CD4-positive, alpha-beta T cell treated with Interleukin-4 for 4 hours (primary cell): Measurements from ENCODE around the gene UBFD1.
"Not testable (repeated sequence)": the region's sequence is repeated elsewhere in the genome, so short reads cannot be mapped to it uniquely, and the experiment has no call there.

Source experiments
- DNase-seq: peaks from one replicate; pipeline ENCODE4 v3.0.0-alpha.2; 2020

UBFD1 gene

GRCh38 chr16:23570992-23571632, 13.6 kb downstream of the UBFD1 start:
- peak; percentile 2 for DNase-seq

DNA sequence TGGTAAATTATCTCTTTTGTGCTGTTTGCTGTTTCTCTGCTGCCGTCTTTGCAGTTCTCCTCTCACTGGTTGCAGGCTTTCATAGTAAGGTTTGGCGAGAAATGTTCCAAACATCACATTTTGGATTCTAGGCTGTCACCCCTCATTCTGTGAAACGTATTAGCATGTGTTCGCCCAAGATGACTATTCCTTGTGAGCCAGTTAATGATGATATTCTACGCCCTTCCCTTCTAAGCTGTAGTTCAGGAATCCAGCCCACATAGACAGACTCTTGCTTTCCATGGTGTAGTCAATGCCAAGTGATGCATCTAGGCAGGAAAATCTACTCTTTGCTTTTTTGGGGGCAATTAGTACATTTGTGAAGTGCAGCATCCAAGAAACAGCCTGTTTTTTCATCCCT, 14.4 kb downstream of the UBFD1 start:
- DNase-seq = no peak

GRCh38 chr16:23572394-23572793, 14.9 kb downstream of the UBFD1 start:
- DNase-seq = no peak

GRCh38 chr16:23573817-23574216, 16.3 kb downstream of the UBFD1 start:
- no peak for DNase-seq

DNA sequence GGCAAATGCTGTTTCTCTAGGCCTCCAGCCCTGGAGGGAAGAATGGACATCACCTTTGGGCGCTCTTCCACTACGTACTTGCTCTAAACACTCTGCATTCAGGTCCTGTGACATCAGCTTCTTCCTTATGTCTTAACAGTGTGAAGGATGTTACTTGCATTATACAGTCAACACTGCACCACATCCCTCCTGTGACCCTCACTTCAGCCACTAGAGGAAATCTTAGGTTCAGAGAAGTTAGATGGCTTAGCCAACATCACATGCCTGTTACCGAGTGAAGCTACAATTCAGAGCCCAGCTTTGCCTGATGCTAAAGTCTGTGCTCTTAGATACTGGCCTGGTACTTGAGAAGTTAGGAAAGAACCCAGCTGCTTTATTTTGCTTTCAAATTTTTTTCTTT, 18.3 kb downstream of the UBFD1 start:
- DNase-seq = no peak

- DNase-seq = no peak
Measured at GRCh38 chr16:23577493-23577892, 20.0 kb downstream of the UBFD1 start.

GRCh38 chr16:23578101-23578830, 20.7 kb downstream of the UBFD1 start:
- no peak for DNase-seq

- DNase-seq = no peak
Measured at GRCh38 chr16:23579371-23579770, 21.8 kb downstream of the UBFD1 start.

DNA sequence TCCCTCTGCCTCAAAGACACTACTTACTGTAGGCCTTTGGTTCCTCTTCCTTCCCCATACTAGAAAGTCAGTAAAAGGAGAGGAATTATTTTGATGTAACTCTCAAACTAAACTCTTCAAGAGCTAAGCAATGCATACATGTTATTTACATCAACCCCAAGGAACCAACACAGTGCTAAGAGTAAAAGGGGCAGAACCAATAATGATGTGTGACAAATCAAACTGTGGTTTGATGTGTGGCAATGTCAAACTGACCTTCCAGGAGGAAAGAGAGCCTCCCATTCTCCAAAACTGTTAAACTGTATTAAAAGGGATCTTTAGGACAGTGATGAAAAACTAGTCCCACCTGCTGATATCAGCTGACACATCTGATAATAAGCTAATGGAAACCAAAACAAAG, 22.9 kb downstream of the UBFD1 start:
- no peak for DNase-seq

DNA sequence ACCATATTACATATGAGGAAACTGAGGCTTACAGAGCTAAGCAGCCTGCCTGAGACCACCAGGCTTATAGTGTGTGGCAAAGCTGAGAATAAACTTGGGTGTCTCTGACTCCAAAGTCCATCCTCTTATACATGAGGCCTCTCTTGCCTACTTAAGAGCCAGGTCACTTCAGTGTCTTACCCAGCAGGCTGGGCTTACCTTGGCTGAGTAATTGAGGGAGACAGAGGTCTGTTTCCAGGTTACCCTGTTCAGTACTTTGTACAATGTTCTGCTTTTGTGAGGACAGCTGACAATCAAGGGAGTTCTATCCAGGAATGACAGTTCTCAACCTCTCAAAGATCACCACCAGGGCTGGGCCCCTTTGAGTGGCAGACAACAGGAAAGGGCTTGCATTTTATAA, 24.2 kb downstream of the UBFD1 start:
- DNase-seq = no peak

DNA sequence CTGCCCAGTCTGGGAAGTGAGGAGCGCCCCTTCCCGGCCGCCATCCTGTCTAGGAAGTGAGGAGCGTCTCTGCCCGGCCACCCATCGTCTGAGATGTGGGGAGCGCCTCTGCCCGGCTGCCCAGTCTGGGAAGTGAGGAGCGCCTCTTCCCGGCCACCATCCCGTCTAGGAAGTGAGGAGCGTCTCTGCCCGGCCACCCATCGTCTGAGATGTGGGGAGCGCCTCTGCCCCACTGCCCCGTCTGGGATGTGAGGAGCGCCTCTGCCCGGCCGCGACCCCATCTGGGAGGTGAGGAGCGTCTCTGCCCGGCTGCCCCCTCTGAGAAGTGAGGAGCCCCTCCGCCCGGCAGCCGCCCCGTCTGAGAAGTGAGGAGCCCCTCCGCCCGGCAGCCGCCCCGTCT, 25.7 kb downstream of the UBFD1 start:
- not testable (repeated sequence) for DNase-seq

GRCh38 chr16:23584186-23585076, 26.9 kb downstream of the UBFD1 start:
- DNase-seq = no peak

- no peak for DNase-seq
Measured at GRCh38 chr16:23587726-23588125, 30.2 kb downstream of the UBFD1 start.

- DNase-seq = no peak
Measured at GRCh38 chr16:23590181-23590580, 32.7 kb downstream of the UBFD1 start.

GRCh38 chr16:23594186-23594585, 36.7 kb downstream of the UBFD1 start:
- no peak for DNase-seq

DNA sequence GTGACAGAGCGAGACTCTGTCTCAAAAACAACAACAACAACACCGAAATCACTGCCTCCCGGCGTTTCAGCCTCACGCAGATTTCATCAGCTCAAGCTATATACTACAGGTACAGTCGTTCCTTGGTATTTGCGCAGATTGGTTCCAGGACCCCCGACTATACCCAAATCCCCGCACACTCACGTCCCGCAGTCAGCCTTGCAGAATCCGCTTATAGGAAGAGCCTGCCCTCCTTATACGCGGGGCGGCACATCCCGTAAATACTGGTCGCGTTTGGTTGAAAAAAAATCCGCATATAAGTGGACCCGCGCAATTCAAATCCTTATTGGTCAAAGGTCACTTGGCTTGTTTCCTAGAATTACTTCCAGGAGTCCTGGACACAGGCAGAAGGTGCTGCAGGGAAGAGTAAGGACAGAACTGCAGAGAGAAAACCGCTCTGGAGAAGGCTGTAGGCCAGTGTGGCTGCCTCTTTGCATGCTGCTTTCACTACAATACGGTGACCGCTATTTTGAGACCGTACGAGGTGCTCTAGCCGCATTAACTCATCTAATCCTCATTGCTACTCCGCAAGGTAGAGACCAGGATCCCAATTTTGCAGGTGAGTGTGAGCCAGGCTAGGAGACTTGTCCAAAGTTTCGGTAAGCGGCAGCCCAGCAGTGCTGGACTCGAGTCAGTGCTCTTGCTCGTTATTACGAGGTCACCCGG, 37.9 kb downstream of the UBFD1 start:
- no peak for DNase-seq

GRCh38 chr16:23595951-23596720, 38.6 kb downstream of the UBFD1 start, which contains the start of gene NDUFAB1:
Gene NDUFAB1 (minus strand): TSS chr16:23596316. CDS start chr16:23596290, 26 bp downstream.
- DNase-seq = peak; percentile 88

DNA sequence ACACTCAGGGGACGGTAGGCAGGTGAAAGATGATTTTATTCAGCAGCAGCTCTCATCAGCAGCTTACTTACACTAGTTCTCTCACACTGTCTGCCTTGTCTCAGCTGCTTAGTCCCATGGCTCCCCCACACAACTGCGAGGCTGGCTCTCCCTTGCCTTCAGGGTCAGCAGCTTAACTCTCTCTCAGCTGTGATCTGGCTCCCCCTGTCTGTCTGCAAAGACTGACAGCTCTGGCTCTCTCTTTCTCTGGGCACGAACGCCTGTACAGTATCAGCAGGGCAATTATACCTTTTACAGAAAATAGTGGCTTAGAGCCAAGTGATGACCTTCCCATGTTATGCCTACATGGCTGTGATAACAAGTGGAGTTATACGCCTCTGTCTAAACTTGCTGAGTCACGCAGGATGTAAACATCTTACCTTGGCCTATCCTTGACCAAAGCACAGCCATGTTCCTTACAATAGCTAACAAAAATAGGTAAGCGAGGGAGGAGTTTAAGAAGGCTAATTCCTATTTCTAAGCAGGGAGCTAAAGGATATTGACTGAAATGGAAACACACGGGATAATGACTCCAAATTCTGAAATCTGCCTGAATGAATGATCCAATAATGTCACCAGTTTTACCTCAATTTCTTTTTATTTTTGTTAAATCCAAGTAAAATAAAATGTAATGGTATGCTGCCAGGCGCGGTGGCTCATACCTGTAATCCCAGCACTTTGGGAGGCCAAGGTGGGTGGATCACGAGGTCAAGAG, 39.7 kb downstream of the UBFD1 start:
- peak; percentile 11 for DNase-seq

GRCh38 chr16:23607726-23608125, 50.2 kb downstream of the UBFD1 start:
- DNase-seq = no peak

- no peak for DNase-seq
Measured at GRCh38 chr16:23608194-23608593, 50.7 kb downstream of the UBFD1 start.

DNA sequence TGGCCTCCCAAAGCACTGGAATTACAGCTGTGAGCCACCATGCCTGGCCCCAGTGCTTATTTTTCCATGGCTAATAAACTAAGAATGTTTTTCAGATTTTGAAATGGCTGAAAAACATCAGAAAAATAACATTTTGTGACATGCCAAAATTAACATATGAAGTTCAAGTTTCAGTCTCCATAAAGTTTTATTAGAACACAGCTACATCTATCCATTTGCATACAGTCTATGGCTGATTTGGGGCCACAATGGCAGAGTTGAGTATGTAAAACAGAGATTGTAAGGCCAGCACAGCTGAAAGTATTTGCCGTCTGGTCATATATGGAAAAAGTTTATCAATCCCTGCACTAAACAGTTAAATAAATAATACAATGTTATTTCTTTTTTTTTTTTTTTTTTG, 52.4 kb downstream of the UBFD1 start:
- no peak for DNase-seq
